GM12891 (cell line): Measurements from ENCODE around the gene TMEM30A.

Source experiments
- POLR2A ChIP-seq: IDR thresholded peaks from 2 replicates; pipeline ENCODE4 v1.6.1; 2011; ENCODE audit warnings: low read depth, low read length, control low read depth
- POLR2AphosphoS5 ChIP-seq: IDR thresholded peaks from 2 replicates; pipeline ENCODE4 v1.6.1; 2011; ENCODE audit warnings: low read depth, low read length, control low read depth

- TF ChIP-seq POLR2A: no peak
- TF ChIP-seq POLR2AphosphoS5: no peak
Measured at GRCh38 chr6:75222261-75222660, 62.3 kb downstream of the TMEM30A start.
